ENCODE measurements around the gene AGBL4. TPM values are rescaled to one million over a fixed set of nuclear protein-coding genes. Genes with fewer than 3 reads are reported as not detected.
"Not testable (repeated sequence)": the region's sequence is repeated elsewhere in the genome, so short reads cannot be mapped to it uniquely, and the experiment has no call there.

AGBL4 gene
- total RNA-seq, 3 donors from 2014 or later = 1.3 to 1.9 (median 1.8) TPM

DNA sequence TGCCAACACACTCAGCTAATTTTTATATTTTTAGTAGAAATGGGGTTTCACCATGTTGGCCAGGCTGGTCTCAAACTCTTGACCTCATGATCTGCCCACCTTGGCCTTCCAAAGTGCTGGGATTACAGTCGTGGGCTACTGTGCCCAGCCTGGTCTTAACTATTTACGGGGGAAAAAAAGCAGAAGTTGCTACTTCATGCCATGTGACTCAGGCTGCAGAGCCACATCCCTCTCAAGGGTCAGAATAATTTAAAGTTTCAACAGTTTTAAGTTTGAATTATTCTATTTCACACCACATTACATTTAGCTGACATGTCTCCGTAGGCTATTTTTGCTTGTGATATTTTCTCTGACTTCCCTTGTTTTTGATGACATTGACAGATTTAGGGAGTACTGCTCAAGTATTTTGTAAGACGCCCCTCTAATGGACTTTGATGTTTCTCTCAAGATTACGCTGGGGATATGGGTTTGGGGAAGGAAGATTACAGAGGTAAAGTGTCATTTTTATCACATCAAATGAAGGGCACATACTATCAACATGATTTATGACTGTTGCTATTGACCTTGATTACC, 14.6 kb upstream of the AGBL4 start:
- Histone ChIP-seq H3K36me3 (no peaks in the 10 kb centered on the region), H3K9me3 (no peaks in the 10 kb centered on the region), H3K27me3 (peaks cover 0 to 27% of the 10 kb centered on the region in 2 donors), H3K27ac (no peak overlapping the region), H3K4me3 (no peak overlapping the region), H3K4me1 (no peaks in the 10 kb centered on the region)
- intact Hi-C loops (cut with DNase I; ENCODE audit: low total_unique reads) = no loop called here
- TF ChIP-seq, protein P1, sequence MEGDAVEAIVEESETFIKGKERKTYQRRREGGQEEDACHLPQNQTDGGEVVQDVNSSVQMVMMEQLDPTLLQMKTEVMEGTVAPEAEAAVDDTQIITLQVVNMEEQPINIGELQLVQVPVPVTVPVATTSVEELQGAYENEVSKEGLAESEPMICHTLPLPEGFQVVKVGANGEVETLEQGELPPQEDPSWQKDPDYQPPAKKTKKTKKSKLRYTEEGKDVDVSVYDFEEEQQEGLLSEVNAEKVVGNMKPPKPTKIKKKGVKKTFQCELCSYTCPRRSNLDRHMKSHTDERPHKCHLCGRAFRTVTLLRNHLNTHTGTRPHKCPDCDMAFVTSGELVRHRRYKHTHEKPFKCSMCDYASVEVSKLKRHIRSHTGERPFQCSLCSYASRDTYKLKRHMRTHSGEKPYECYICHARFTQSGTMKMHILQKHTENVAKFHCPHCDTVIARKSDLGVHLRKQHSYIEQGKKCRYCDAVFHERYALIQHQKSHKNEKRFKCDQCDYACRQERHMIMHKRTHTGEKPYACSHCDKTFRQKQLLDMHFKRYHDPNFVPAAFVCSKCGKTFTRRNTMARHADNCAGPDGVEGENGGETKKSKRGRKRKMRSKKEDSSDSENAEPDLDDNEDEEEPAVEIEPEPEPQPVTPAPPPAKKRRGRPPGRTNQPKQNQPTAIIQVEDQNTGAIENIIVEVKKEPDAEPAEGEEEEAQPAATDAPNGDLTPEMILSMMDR (IDR thresholded peaks at IDR 0.05) = no peak
- TF ChIP-seq POLR2A (IDR thresholded peaks at IDR 0.05) (no peak), POLR2AphosphoS5 (IDR thresholded peaks at IDR 0.05) (no peak)
- no peak for DNase-seq (ENCODE audit: low spot score in 2 of 2)

DNA sequence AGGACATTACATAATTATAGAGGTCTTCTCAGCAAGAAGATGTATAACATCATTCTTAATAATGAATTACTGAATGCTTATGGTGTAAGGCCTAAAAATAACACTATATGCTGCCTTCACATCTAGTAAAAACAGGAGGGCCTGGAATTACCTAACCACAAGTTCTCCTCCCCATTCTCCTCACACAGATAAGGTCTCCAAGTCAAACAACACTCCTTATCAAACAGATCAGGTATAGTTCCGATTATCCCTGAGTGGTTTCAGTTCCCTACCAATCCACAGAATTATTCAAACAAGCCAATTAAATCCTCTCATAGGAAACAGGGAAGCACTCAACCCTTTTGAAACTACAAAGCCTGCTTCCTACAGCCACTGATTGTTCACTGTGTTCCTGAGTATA, 4.0 kb upstream of the AGBL4 start:
- no peak overlapping the region for H3K4me3 ChIP-seq
- no peaks in the 10 kb centered on the region for H3K27me3 ChIP-seq
- H3K4me1 ChIP-seq = no peaks in the 10 kb centered on the region
- no peaks in the 10 kb centered on the region for H3K36me3 ChIP-seq
- no peak for DNase-seq (ENCODE audit: low spot score in 2 of 2)
- TF ChIP-seq POLR2A (IDR thresholded peaks at IDR 0.05) (no peak), POLR2AphosphoS5 (IDR thresholded peaks at IDR 0.05) (no peak)
- TF ChIP-seq, protein P1 (IDR thresholded peaks at IDR 0.05) = no peak
- no peak overlapping the region for H3K27ac ChIP-seq
- intact Hi-C loops (cut with DNase I; ENCODE audit: low total_unique reads) = no loop called here
- H3K9me3 ChIP-seq = no peaks in the 10 kb centered on the region

DNA sequence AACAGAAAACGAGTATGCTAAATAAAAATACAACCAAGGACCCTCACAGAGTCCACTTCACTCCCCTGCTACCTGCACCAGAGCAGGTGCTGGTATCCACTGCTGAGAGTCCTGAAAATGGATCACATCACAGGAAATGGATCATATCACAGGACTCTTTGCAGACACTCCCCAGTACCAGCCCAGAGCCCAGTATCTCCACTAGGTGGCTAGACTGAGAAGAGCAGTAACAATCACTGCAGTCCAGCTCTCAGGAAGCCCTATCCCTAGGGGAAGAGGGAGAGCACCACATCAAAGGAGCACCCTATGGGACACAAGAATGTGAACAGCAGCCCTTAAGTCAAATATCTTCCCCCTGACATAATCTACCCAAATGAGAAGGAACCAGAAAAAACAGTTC, 28.0 kb downstream of the AGBL4 start:
- peaks cover 5 to 14% of the 10 kb centered on the region in 2 donors for H3K9me3 ChIP-seq
- H3K27me3 ChIP-seq = no peaks in the 10 kb centered on the region
- H3K4me3 ChIP-seq = no peak overlapping the region
- H3K27ac ChIP-seq = no peak overlapping the region
- no peaks in the 10 kb centered on the region for H3K36me3 ChIP-seq
- TF ChIP-seq, protein P1 (IDR thresholded peaks at IDR 0.05) = no peak
- TF ChIP-seq POLR2A (IDR thresholded peaks at IDR 0.05) (no peak), POLR2AphosphoS5 (IDR thresholded peaks at IDR 0.05) (no peak)
- intact Hi-C loops (cut with DNase I; ENCODE audit: low total_unique reads) = no loop called here
- no peaks in the 10 kb centered on the region for H3K4me1 ChIP-seq
- no peak for DNase-seq (ENCODE audit: low spot score in 2 of 2)

DNA sequence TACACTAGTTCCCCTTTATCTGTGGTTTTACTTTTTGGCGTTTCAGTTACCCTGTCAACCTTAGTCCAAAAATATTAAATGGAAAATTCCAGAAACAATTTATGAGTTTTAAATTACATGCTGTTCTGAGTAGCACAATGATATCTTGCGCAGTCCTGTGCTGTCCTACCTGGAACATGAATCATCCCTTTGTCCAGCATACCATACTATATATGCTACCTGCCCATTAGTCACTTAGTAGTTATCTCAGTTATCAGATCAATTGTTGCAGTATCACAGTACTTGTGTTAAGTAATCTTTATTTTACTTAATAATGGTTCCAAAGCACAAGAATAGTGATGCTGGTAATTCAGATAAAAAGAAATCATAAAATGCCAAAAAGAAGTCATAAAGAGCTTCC, 52.7 kb downstream of the AGBL4 start:
- intact Hi-C loops (cut with DNase I; ENCODE audit: low total_unique reads) = no loop called here
- Histone ChIP-seq H3K27ac (no peak overlapping the region), H3K36me3 (no peaks in the 10 kb centered on the region), H3K27me3 (no peaks in the 10 kb centered on the region), H3K4me3 (no peak overlapping the region), H3K4me1 (no peaks in the 10 kb centered on the region), H3K9me3 (no peaks in the 10 kb centered on the region)
- no peak for DNase-seq (ENCODE audit: low spot score in 2 of 2)
- TF ChIP-seq POLR2AphosphoS5 (IDR thresholded peaks at IDR 0.05) (no peak), POLR2A (IDR thresholded peaks at IDR 0.05) (no peak)
- TF ChIP-seq, protein P1 (IDR thresholded peaks at IDR 0.05) = no peak

DNA sequence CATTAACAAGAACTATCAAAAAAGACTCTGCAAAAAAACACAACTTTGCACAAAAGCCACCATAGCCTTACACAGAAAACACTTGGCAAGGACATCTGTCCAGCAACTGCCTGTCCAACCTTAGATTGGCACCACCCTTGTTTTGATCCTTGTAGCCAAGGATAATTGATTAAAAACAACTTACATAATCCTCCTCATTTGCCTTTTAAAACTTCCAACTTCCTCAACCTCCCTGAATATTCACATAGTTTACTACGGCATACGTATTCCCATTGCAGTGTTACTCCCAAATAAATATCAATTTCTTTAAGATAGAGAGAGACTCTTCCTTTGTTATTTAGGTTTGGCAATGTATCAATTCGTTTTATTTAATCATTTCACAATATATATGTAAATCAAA, 72.4 kb downstream of the AGBL4 start:
- Histone ChIP-seq H3K27me3 (no peaks in the 10 kb centered on the region), H3K9me3 (no peaks in the 10 kb centered on the region), H3K4me1 (no peaks in the 10 kb centered on the region), H3K36me3 (no peaks in the 10 kb centered on the region), H3K27ac (no peak overlapping the region), H3K4me3 (no peak overlapping the region)
- intact Hi-C loops (cut with DNase I; ENCODE audit: low total_unique reads) = loop anchor here (5.0 kb wide), 1 partner anchor 454 kb away; no protein-coding TSS in a partner anchor
- TF ChIP-seq, protein P1 (IDR thresholded peaks at IDR 0.05) = no peak
- no peak for DNase-seq (ENCODE audit: low spot score in 2 of 2)

DNA sequence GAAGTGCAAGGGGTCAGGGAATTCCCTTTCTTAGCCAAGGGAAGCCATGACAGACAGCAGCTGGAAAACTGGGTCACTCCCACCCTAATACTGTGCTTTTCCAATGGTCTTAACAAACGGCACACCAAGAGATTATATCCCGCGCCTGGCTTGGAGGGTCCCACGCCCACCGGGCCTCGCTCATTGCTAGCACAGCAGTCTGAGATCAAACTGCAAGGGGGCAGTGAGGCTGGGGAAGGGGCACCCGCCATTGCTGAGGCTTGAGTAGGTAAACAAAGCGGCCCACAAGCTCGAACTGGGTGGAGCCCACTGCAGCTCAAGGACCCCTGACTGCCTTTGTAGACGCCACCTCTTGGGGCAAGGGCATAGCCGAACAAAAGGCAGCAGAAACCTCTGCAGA, 108.5 kb downstream of the AGBL4 start:
- H3K27me3 ChIP-seq; H3K36me3 ChIP-seq; intact Hi-C loops (cut with DNase I; ENCODE audit: low total_unique reads); H3K4me1 ChIP-seq; H3K4me3 ChIP-seq; DNase-seq (ENCODE audit: low spot score in 2 of 2); H3K27ac ChIP-seq: not testable (repeated sequence)
- H3K9me3 ChIP-seq = peaks cover 15 to 19% of the 10 kb centered on the region in 2 donors

All from breast epithelium (tissue), 4 donors.